Right lobe of liver (tissue), 6 donors: ENCODE results near the gene TNIP1. TPM values are rescaled to one million over a fixed set of nuclear protein-coding genes. Genes with fewer than 3 reads are reported as not detected.

ENCODE experiments used
- ATAC-seq, 4 donors: fragments of 200-7000 bp; cut with Tn5 transposase; one replicate each; pipeline ENCODE4 v1.9.1; 2020; ENCODE audit warnings: mild to moderate bottlenecking in 4 of 4, moderate library complexity in 4 of 4
- DNase-seq, 3 donors: peaks; one replicate each; pipeline ENCODE4 v3.0.0-alpha.2; 2020
- H3K27ac ChIP-seq, 3 donors: fragments of 200-600 bp; one replicate each; pipeline ENCODE4 v1.8.0; 2022
- H3K27me3 ChIP-seq, 2 donors: fragments of 200-600 bp; one replicate each; pipeline ENCODE4 v1.8.0; 2022
- H3K36me3 ChIP-seq, 4 donors: fragments of 200-600 bp; sonication (generic) in 1 of 4; one replicate each; pipeline versions ENCODE4 v1.5.1 to v1.8.0; 2017 to 2022; ENCODE audit warnings: control low read depth in 1 of 4
- H3K4me1 ChIP-seq, 4 donors: fragments of 200-600 bp; sonication (generic) in 1 of 4; one replicate each; pipeline versions ENCODE4 v1.5.1 to v1.8.0; 2017 to 2022; ENCODE audit warnings: control low read depth in 1 of 4
- H3K4me3 ChIP-seq, 3 donors: fragments of 200-600 bp; one replicate each; pipeline ENCODE4 v1.8.0; 2022
- H3K9me3 ChIP-seq, 4 donors: fragments of 200-600 bp; sonication (generic) in 1 of 4; one replicate each; pipeline versions ENCODE4 v1.5.1 to v1.8.0; 2017 to 2022; ENCODE audit warnings: control low read depth in 1 of 4
- CTCF ChIP-seq, 4 donors: fragments of 200-600 bp in 3 of 4; fragments of 450-650 bp in 1 of 4; IDR thresholded peaks; one replicate each; pipeline versions ENCODE4 v1.5.1 to v1.8.0; 2016 to 2022; ENCODE audit warnings: antibody characterized with exemption in 4 of 4, mild to moderate bottlenecking in 2 of 4
- POLR2A ChIP-seq: fragments of 450-650 bp; IDR thresholded peaks from one replicate; pipeline ENCODE4 v1.6.1; 2017; ENCODE audit warnings: antibody characterized with exemption, mild to moderate bottlenecking
- WGBS: methylation state at CpG from one replicate; pipeline ENCODE4 v1.1.6; 2018; ENCODE audit warnings: low coverage, low lambda C conversion rate; ENCODE audit not compliant: insufficient coverage; ENCODE audit errors: missing lambda C conversion rate; 5-methylcytosine and 5-hydroxymethylcytosine counted together
- intact Hi-C, 2 donors: fragments of 100-400 bp; cut with DNase I; formaldehyde crosslinking; loops; one replicate each; pipeline versions ENCODE4 v1.11.2 to v1.14.1; 2022
- total RNA-seq, 6 experiments: library from RNA; depleted of rRNA in 2 of 6; stranded (reverse); fragments of >200 nt in 2 of 6; fragmentation: NEBNext Ultra II Directional in 3 of 6; extraction: Animal tissue kit (Norgen Biotek cat#: 25700) in 3 of 6; gene quantifications; one replicate each; pipeline versions ENCODE4 v1.1.0 to v1.2.4, GENCODE V29; 2016 to 2023
- donor health status: DM: no; HTN: yes; CAD: no.
- donor health status: DM: no; HTN: no; CAD: no.
- donor health status: DM: no; HTN: no; CAD: no.
- donor health status: DM: no; HTN: yes; CAD: no.
- donor health status: DM: no; HTN: yes; CAD: no.

The TNIP1 gene
- total RNA-seq, 6 experiments from 2014 or later, result 70.1 to 155 (median 79.1) TPM

- Histone ChIP-seq H3K4me1 (peaks cover 0 to 14% (median 3%) of the 10 kb centered on the region in 4 donors), H3K9me3 (no peaks in the 10 kb centered on the region), H3K36me3 (peaks cover 2 to 73% (median 33%) of the 10 kb centered on the region in 4 donors), H3K27me3 (no peaks in the 10 kb centered on the region), H3K27ac (peak overlapping the region; percentile 24 to 31 (median 26)), H3K4me3 (no peak overlapping the region)
- peak in 2 of 4 donors; percentile 3 to 18 for ATAC-seq
- 40% methylated on average over 2 of the region's 5 CpGs for WGBS
- DNase-seq, result no peak
- intact Hi-C loops, result no loop called here
- TF ChIP-seq POLR2A (no peak), CTCF (IDR thresholded peaks at IDR 0.05) (no peak)
These were observed 50.8 kb downstream of the TNIP1 start for GRCh38 chr5:151030056-151030336.

DNA sequence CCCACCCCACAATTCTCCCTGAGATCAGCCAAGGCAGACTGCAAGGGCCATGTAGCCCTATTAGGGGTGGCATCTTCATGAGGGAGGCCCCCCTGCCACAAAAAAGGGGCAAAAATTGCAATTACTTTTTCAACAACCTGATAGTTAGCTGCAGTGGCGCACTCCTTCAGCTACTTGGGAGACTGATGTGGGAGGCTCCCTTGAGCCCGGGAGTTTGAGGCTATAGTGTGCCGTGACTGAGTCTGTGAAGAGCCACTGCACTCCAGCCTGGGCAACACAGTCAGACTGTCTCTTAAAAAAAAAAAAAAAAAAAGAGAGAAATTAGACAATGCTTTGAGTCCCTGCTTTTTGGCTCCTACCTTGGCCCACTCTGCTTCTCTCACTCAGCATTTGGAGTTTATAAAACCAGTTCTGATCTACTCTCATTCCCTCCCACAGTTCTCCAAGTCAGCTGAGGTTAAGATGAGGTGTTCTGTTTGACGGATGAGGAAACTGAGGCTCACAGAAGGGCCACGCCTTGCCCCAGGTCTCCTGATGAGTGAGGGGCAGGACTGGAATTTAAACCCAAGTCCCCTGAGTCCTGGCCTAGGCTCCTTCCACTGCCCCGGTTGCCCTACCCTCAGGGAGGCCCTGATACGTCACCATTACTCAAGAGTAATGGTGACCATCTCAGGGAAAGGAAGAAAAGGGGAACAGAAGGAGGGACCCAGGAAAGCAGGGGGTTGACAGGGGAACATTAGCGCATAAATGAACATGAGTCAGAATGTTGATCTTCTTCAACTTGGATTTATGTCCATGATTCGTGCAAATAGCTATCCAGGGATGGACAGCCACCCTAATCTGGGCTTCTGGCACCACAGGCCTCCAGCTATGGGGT is 51.4 kb downstream of the TNIP1 start:
- ATAC-seq, result peak in 2 of 4 donors; percentile 2 to 3
- intact Hi-C loops, result no loop called here
- H3K4me1 ChIP-seq, result peaks cover 0 to 19% (median 6%) of the 10 kb centered on the region in 4 donors

DNA sequence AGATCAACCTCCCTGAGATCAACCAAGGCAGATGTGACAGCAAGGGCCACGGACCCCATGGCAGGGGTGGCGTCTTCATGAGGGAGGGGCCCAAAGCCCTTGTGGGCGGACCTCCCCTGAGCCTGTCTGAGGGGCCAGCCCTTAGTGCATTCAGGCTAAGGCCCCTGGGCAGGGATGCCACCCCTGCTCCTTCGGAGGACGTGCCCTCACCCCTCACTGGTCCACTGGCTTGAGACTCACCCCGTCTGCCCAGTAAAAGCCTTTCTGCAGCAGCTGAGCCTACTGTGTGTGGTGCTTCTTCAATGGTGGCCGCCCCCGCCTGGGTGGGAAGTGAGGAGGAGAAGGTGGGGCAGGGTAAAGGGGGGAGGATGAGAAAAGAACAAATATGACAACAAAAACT is 52.1 kb downstream of the TNIP1 start:
- no peak overlapping the region for H3K4me3 ChIP-seq
- DNase-seq (no peak), ATAC-seq (peak; percentile 5 to 50 (median 8))
- H3K36me3 ChIP-seq, result peaks cover 0 to 71% (median 32%) of the 10 kb centered on the region in 4 donors
- no peaks in the 10 kb centered on the region for H3K27me3 ChIP-seq
- intact Hi-C loops, result no loop called here
- H3K4me1 ChIP-seq, result peaks cover 0 to 26% (median 10%) of the 10 kb centered on the region in 4 donors
- no peaks in the 10 kb centered on the region for H3K9me3 ChIP-seq
- 79% methylated on average over 5 of the region's 8 CpGs for WGBS
- no peak overlapping the region for H3K27ac ChIP-seq
- TF ChIP-seq CTCF (IDR thresholded peaks at IDR 0.05) (no peak), POLR2A (peak; percentile 46)

More for the DNA sequence above, 51.4 kb downstream of the TNIP1 start:
- Histone ChIP-seq H3K4me3 (no peak overlapping the region), H3K9me3 (no peaks in the 10 kb centered on the region), H3K27me3 (no peaks in the 10 kb centered on the region), H3K27ac (peak overlapping the region; percentile 24 to 31 (median 26)), H3K36me3 (peaks cover 0 to 72% (median 32%) of the 10 kb centered on the region in 4 donors)
- 90% methylated on average over 8 of the region's 9 CpGs for WGBS
- DNase-seq, result no peak
- no peak for TF ChIP-seq CTCF (IDR thresholded peaks at IDR 0.05)
- no peak for TF ChIP-seq POLR2A

GRCh38 chr5:151027961-151028479 is 52.8 kb downstream of the TNIP1 start:
- DNase-seq (no peak), ATAC-seq (no peak)
- Histone ChIP-seq H3K27me3 (no peaks in the 10 kb centered on the region), H3K4me3 (no peak overlapping the region), H3K4me1 (peaks cover 0 to 31% (median 12%) of the 10 kb centered on the region in 4 donors), H3K9me3 (no peaks in the 10 kb centered on the region), H3K36me3 (peaks cover 0 to 64% (median 32%) of the 10 kb centered on the region in 4 donors), H3K27ac (peak overlapping the region in 1 of 3 donors; percentile 28)
- WGBS, result 76% methylated on average over 2 of the region's 11 CpGs
- TF ChIP-seq CTCF (IDR thresholded peaks at IDR 0.05) (no peak), POLR2A (no peak)
- intact Hi-C loops, result no loop called here
